Activated CD8-positive, alpha-beta memory T cell treated with anti-CD3 and anti-CD28 coated beads, Interleukin-2, amount 50 U/mL, for 24 hours (primary cell): ENCODE results near the gene ABCA2.

Experiments used
- DNase-seq: peaks from one replicate; pipeline ENCODE4 v3.0.0-alpha.2; 2020; ENCODE audit errors: extremely low read depth

The ABCA2 gene

DNA sequence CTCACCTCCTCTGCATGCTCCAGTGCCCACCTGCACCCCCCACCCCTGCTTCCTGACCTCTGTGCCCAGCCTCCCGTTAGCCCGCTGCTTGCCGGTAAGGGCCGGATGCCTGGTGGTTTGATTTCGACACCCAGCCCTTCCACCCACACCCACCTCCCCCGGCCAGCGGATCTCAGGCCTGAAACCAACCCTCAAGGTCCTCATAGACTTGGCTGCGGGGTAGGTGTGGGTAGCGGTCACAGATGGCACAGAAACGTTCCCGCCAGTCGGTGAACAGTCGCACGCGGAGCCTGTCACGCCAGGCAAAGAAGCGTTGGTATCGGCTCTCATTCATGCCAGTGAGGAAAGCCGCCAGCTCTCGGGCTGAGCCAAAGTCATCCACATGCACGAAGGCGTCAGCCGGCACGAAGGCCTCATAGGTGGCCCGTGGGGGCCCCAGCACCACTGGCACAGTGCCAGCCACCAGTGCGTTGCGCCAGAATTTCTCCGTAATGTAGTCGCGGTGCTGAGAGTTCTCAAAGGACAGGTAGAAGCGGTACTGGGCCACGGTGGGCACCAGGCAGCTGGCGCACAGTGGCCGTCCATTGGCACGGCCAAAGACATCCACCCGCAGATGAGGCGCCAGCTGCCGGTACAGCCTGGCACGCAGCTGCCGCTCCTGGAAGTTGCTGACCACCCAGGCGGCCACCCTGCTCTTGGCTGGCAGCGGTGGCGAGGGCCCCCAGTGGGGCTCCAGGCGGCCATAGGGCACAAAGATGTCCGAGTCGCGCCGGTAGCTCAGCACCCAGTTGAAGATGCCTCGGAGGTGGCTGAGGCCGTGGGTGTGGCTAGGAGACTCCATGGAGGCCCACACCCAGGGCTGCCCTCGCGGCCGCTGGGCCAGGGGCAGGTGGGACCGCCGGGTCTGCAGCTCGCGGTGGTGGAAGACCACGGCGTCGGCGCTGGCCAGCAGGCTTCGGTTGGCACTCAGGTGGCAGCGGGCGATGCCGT is 2.8 kb upstream of the ABCA2 start:
- DNase-seq: no peak

DNA sequence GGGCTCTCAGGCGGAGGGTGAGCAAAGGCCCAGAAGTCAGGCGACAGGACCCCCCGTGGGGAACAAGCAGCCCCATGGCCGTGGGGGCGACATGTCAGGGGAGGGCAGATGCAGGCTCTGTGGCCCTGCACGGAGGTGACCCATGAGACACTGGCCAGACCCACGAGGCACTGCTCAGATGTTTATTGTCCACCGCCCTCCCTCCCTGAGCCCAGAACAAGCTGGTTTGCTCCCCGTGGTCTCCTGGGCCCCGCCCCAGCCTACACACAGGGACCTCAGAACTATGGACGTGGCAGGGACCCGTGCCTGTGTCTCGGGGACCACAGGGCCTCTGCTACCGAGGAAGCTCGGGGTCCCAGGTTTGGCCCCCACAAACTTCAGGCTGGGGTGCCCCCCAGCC is 2.0 kb upstream of the ABCA2 start:
- no peak for DNase-seq

DNA sequence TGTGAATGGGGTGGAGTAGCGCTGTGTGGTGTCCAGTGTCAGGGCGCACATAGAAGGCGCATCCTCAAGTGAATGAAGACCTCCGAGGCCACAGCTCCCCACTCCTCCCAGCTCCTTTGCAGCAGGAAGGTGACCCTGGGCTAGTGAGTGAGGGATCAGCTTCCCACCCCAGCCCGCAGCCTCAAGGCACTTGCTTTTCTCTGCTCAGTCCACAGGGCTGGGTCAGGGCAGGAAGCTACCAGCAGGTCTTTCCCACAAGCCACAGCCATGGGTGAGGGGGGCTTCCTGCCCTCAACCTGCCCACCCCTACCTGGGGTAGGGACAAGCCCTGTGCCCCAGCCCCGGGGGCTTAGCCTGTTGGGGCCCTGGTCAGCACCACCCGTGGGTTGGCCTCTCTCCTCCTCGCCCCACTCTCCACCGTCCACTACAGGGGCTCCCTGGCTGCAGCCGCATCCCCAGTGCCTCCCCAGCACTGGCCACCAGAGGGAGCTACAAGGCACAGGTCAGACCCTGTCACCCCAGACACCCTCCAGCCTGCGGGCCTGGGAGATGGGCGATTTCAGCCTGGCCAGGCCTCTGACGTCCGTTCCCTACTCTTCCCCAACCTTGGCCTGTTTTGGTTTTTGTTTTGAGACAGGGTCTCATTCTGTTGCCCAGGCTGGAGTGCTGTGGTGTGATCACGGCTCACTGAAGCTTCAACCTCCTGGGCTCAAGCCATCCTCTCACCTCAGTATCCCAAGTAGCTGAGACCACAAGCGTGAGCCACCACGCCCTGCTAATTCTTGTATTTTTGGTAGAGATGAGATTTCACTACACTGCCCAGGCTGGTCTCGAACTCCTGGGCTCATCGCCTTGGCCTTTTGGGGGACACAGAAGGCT is 1.3 kb upstream of the ABCA2 start:
- no peak for DNase-seq

DNA sequence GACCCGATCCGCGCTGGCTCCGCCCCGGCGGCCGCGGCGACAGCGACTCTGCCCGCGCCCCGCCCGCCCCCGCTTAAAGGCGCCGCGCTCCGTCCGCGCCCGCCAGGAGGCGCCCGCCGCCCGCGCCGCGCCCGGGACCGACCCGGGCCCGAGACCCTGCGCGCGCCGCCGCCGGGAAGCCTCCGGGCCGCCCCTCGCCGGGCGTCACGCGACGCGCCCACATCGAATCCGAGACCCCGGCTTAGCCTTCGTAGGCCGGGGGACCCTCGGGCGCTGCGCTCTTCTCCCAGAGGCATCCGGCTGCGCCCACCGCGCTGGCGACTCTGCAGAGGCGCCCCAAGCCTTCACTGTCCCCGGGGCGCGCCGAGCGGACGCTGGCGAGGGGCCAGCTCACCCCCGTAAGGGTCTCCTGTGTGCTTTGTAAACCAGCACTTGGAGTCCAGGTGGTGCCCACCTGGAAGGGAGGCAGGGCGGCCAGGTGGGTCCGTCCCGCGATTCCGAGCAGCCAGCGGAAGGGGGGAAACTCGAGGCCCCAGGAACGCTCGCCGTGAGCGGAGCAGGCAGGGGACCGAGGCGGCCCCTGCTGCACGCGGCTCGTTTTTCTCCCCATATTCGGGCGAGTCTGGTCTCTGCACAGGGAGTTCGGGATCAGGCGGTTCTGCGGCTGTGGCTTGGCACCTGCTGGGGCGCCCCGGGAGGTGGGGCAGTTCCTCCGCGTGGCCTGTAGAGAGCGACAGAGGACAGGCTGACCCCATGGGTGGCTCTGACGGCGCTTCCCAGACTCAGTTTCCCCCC is 423 bp upstream of the ABCA2 start:
- no peak for DNase-seq

DNA sequence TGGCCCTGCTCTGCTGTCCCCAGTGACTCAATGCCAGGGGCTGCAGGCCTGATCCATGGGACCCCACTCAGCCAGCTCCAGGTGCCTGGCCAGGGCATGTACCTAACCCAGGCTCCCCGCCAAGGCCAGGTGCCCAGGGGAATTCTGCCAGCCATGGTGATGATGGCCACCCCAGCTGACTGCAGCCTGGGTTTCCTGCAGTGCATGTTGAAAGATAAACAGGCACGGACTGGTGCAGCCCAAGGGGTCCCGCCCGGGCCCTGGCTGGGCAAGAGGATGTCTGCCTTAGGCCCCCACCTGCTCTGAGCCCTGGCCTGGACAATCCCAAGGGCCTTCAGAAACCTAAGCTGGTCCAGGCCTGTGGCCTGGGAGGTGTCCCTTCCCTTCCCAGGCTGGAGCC is 1.2 kb downstream of the ABCA2 start:
- DNase-seq: no peak

DNA sequence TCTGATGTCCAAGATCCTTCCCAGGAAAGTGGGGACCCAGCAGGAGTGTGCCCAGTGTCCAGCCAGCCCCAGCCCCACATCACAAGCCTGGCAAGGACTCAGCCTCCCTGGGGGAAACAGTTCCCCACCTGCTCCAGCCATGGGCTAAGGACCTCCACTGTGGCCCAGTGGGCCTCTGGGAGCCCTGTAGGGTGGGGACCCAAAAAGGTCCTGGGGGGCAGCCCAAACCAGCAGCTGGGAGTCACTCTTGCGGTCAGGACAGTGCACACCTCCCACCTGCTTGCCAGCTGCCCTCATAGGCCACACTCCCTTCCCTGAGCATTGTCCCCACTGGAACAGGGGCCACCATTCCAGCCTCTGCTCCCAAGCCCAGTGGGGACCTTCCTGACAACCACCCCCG is 1.7 kb downstream of the ABCA2 start:
- no peak for DNase-seq

DNA sequence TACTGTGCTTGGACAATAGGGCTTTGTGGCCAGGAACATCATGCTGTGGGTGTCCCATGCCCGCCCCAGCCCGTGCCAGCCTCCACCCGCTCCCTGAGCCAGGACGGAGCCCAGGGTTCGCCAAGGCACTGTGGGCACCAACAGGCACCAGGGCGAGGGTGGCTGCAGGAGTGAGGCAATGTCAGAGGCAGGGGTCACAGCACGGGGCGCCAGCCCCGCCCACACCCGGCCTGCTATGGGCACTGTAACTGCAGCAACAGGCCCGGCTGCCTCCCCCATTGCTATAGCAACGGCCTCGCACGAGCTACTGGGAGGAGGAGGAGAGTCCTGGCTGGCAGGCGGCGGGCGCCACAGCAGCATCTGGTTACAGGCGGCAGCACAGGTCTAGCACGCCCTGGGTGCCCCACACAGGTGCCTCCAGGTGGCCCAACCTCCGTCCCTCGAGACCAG is 2.5 kb downstream of the ABCA2 start:
- no peak for DNase-seq

DNA sequence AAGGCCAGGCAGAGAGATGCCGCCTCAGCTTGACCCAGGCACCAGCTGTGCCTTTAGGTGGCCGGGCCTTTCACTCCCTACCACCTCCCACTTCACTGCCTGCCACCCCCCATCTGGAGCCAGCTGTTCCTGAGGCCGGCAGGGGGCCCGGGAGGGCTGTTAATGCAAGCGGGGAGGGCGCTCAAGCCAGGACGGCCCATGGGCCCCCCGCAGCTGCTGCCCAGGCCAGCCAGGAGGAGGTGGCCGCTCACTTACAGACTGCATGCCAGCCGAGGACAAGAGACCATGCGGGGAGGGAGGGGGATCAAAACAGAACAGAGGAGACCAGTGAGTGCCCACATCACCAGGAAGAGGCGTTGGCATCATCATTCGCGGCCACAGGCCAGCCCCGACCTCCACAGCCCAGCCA is 4.5 kb downstream of the ABCA2 start:
- DNase-seq: no peak

DNA sequence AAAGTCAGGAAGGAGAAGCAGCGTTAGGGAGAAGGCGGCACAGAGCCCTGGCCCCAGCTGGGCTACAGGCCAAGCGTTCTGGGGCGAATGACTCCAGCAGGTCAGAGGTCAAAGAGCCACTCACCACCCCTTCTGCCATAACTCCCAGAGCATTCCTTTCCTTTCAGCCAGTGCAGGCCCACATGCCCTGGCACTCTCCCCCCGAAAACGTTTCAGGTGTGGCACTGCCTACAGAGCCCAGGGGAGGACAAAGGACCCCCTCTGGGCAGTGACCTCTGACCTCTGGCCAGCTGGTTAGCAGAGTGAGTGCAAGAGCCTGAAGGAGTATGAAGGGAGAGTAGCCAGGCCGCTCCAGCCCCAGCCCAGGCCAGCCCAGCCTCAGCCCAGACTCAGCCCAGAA is 4.9 kb downstream of the ABCA2 start:
- DNase-seq: no peak

DNA sequence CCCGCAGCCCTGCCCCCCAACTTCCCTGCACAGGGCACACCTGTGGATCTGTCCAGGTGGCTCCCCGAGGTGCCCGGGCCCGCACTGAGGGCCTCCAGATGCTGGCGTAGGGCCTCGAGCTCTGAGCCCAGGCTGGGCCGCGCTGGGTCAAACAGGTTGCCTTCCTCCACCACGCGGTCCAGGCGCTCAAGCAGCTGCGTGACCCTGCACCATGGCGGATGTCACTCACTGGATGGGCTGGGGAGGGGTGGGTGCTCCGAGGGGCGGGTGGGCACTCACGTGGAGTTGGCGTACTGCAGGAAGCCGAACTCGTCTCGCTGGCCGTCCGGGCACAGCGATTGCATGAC is 5.4 kb downstream of the ABCA2 start:
- no peak for DNase-seq

DNA sequence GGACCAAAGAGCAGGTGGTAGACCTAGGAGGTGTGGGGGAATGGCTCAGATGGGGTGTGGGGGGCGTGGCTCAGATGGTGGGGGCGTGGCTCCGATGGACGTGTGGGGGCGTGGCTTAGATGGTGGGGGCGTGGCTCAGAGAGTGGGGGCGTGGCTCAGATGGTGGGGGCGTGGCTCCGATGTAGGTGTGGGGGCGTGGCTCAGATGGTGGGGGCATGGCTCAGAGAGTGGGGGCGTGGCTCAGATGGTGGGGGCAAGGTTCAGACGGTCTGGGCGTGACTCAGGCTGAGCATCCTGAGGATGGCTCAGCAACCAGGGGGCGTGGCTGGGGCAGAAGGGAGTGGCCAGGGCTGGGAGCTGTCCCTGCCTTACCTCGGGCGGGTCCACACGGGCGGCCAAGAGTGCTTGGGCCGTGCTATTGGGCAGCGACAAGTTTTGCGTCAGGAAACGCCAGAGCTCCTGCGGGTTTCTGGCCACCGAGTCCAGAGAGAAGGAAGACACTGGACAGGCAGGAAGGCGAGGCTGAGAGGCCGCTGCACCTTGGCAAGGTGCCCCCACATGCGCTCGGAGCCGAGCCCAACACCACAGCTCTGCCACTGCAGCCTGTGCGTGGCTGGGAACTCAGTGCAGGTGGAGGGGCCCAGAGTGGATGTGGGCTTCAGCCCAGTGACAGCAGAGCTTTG is 5.9 kb downstream of the ABCA2 start:
- DNase-seq: peak; percentile 58

DNA sequence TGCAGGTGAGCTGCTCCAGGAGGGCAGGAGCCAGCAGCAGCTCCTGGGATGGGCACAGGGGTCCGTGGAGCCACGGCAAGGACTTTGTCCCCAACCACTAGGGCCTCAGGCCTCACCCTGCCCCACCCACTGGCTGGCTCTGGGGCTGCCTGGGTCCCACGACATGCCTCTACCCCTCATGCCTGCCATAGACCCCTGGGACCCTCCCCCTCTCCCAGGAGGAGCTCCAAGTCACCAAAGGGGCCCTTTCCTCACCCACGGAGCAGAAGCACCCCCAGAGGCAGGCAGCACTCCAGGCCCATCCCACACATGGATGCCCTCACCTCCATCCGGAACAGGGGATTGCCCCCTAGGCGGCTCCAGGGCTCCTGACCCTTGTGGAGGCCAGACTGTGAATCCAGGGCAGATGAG is 6.5 kb downstream of the ABCA2 start:
- DNase-seq: no peak

DNA sequence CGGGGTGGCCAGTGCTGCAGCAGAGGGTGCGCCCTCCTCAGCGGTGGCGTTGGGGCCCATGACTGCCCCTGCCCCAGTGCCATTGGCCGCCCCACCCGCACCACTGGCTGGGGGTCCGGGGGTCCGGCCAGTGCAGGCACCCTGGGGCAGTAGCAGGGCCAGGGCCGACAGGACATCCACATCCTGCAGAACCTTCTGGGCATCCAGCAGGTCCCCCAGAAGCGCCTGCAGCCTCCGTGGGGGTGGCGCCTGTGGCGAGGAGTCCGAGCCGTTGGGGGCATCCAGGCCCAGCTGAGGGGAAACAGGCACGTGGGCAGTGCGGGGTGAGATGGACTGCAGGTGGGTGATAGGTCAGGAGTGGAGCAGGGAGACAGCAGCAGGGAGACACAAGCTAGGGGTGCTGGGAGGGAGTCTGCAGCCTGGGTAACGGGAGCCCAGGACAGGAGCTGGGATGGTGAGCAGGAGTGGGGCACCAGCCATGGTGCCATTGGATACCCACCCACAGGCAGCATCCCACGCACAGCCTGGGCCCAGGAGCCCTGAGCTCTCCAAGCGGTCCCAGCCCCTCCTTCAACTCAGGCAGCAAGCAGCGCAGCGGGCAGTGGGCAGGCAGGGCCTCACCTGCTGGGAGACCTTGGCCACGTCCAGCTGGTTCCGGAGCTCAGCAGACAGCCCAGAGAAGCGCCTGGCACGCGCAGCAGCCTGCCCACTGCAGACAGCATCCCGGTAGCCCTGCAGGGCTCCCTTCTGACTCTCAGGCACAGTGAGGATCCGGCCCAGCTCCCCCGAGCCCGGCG is 7.1 kb downstream of the ABCA2 start:
- no peak for DNase-seq

DNA sequence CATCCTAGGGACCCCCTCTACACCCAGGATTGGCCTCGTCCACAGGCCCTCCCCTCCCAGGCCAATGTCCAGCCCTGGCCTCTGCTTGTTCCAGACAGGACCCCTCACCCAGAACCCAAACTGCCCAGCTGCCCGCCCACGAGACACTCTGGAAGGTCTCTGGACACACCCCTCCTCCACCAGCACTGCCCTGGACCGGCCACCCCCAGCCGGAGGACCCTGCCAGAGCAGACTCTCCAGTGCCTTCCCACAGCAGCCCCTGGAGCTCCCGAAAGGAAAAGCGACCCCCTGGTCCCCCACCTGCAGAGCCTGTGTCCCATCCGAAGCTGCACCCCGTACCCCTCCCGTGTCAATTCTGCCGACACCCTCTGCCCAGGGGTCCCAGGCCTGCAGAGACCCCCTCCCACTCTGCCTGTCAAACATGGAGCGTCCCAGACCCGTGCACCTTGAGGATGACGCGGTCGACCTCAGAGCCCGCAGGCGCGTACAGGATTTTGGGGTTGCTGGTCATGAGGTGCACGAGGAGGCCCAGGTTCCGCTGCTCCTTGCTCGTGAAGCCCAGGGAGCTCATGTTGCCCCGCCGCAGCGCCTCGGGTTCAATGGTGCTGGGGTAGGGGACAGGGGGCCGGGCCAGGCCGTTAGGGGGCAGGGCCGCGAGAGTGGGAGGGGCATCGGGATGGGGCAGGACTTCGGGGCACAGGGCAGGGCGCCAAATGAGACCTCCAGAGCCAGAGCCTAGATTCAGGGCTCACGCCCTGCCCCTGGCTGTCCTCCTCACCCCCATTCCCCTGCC is 8.0 kb downstream of the ABCA2 start:
- no peak for DNase-seq

DNA sequence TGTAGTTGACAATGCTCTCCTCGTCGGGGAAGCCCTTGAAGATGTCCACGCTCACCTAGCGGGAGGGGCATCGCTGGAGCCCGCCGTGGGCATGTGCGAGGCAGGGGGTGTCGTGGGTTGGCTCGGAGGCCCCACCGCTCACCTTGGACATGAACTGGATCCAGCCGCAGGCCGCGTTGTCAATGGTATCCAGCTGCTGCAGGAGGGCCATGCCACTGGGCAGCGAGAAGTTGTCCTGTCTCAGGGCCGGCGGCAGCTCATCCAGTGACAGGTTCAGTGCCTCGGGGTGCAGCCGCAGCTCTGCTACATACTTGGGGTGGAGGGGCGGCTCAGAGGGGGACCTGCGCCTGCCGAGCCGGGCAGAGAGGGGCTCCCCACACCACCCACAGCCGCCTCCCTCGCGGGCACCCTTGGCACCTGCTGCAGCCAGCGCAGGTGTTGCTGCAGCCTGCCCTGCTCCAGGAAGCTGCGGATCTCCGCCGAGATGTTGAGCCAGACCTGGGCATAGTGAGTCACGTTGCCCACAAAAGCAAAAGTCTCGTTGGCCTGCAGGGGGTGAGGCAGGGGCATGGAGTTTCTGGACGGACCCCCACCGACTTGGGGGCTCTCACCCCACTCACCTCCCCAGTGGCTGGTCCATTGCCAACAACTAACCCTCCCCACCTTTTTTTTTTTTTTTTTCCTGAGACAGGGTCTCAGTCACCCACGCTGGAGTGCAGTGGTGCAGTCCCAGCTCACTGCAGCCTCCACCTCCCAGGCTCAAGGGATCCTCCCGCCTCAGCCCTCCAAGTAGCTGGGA is 9.1 kb downstream of the ABCA2 start:
- no peak for DNase-seq

DNA sequence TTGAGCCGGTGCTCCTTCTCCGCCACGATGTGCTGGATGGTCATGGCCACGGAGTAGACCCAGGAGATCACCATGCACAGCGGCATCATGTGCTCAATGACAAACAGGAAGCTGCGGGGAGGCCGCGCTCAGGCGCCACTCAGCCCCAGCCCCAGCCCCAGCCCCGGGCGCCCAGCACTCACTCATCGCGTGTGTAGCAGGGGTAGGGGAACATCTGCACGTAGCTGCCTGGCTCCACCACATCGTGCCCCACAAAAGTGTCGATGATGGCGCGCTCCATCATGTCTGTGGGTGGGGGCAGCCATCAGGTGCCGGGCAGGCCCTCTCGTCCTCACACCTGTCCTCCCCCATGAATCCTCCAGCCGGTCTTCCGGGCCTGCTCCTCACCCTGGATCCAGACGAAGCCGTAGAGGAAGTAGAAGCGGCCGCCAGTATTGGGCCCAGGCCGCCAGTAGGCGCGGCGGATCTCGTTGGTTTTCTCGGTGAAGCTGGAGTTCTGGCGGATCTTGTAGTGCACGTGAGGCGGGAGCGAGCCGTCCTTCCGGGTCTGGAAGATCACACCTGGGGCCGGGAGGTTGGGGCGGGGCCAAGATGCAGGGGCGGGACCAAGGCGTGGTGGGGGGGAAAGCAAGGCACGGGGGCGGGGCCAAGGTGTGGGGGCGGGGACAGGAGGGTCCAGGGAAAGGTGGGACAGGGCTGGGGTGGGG is 10.1 kb downstream of the ABCA2 start:
- DNase-seq: no peak

DNA sequence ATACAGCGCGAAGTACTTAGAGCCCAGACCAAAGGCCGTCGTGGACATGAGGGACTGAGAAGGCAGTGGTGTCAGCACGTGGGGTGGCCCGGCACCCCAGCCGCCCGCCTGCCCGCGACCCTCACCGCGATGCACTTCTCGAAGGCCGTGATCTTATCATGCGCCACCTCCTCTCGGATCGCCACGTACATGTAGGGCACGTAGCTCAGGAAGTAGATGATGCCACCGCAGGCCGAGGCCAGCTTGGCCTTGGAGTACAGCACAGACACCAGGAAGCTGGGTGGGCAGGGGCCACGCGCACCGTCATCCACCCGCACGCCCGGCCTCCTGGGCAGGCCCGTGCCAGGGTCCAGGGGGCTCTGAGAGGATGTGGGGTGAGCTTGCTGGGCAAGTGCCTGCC is 11.0 kb downstream of the ABCA2 start:
- no peak for DNase-seq

DNA sequence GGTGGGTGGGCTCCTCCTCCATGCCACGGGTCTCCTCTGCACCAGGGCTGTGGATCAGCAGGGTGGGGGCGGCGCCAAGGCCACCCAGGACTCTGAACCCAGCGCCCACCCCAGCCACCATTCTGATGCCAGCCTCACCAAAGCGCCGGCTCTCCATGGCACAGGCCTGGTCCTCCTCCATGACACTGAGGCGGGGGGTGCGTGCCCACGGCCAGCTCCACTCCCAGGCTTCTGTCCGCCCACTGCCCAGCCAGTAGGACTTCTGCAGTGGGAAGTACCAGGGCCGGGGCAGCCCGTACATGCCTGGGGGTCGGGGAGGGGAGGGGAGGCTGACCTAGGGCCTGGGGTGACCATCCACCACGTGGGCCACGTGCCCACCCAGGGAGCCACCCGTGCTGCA is 11.6 kb downstream of the ABCA2 start:
- DNase-seq: no peak
